ENCODE results near the gene CCIN. TPM values are rescaled to one million over a fixed set of nuclear protein-coding genes. Genes with fewer than 3 reads are reported as not detected.

CCIN gene
- total RNA-seq, 2 donors from 2014 or later, result 0.12 TPM; not detected in 1

GRCh38 chr9:36217256-36217968 lies 48.2 kb downstream of the CCIN start:
- no peaks in the 10 kb centered on the region for H3K27me3 Mint-ChIP-seq (ENCODE audit: low read depth)
- peak overlapping the region; percentile 81 for H3K27ac Mint-ChIP-seq
- peak overlapping the region; percentile 39 to 44 for H3K4me3 Mint-ChIP-seq
- no peak for ATAC-seq (replicated peaks in 1 of 2)
- H3K36me3 Mint-ChIP-seq (ENCODE audit: insufficient read depth in 2 of 2), result peaks cover 3 to 24% of the 10 kb centered on the region in 2 donors
- DNase-seq, result no peak
- H3K4me1 Mint-ChIP-seq (ENCODE audit: low read depth), result peaks cover 46% of the 10 kb centered on the region
- no peaks in the 10 kb centered on the region for H3K9me3 Mint-ChIP-seq

GRCh38 chr9:36218011-36218410 lies 48.8 kb downstream of the CCIN start:
- H3K4me1 Mint-ChIP-seq (ENCODE audit: low read depth), result peaks cover 45% of the 10 kb centered on the region
- peak overlapping the region; percentile 81 for H3K27ac Mint-ChIP-seq
- DNase-seq, result no peak
- H3K27me3 Mint-ChIP-seq (ENCODE audit: low read depth), result no peaks in the 10 kb centered on the region
- H3K9me3 Mint-ChIP-seq, result peaks cover 0 to 2% of the 10 kb centered on the region in 2 donors
- peak in 1 of 2 donors; percentile 11 for ATAC-seq (replicated peaks in 1 of 2)
- H3K4me3 Mint-ChIP-seq, result peak overlapping the region; percentile 39 to 44
- H3K36me3 Mint-ChIP-seq (ENCODE audit: insufficient read depth in 2 of 2), result peaks cover 6 to 30% of the 10 kb centered on the region in 2 donors

GRCh38 chr9:36218411-36218901 lies 49.3 kb downstream of the CCIN start:
- peaks cover 9 to 34% of the 10 kb centered on the region in 2 donors for H3K36me3 Mint-ChIP-seq (ENCODE audit: insufficient read depth in 2 of 2)
- peak overlapping the region; percentile 39 to 44 for H3K4me3 Mint-ChIP-seq
- DNase-seq (peak in 1 of 2 donors; percentile 11), ATAC-seq (replicated peaks in 1 of 2) (peak; percentile 69 to 90)
- peaks cover 40% of the 10 kb centered on the region for H3K4me1 Mint-ChIP-seq (ENCODE audit: low read depth)
- peaks cover 0 to 2% of the 10 kb centered on the region in 2 donors for H3K9me3 Mint-ChIP-seq
- peak overlapping the region; percentile 81 for H3K27ac Mint-ChIP-seq
- H3K27me3 Mint-ChIP-seq (ENCODE audit: low read depth), result no peaks in the 10 kb centered on the region

Other genes with a start within 250 kb of the CCIN start
- gene OR2S2, start 211.2 kb upstream of the CCIN start, total RNA-seq, result not detected
- gene RECK, start 132.5 kb upstream of the CCIN start, total RNA-seq, result 1 to 10 TPM; 6.3 to 6.8 TPM
- 10 to 100 TPM; 17.7 to 22.7 TPM for gene GLIPR2, start 32.7 kb upstream of the CCIN start, total RNA-seq
- 10 to 100 TPM; 86.8 to 91.6 TPM for gene CLTA, start 21.5 kb downstream of the CCIN start, total RNA-seq
- 10 to 100 TPM; 19.1 to 19.5 TPM for gene GNE, start 89.1 kb downstream of the CCIN start, total RNA-seq
- gene RNF38, start 230.9 kb downstream of the CCIN start, total RNA-seq, result 10 to 100 TPM; 33.5 to 35.2 TPM

All from activated T-cell treated with anti-CD3 and anti-CD28 coated beads, Interleukin-2, amount 50 U/mL, for 72 hours (primary cell).